SIG-M5 (cell line): ENCODE measurements around the gene HUNK.
"Not testable (repeated sequence)": the region's sequence is repeated elsewhere in the genome, so short reads cannot be mapped to it uniquely, and the experiment has no call there.

Source experiments
- DNase-seq: peaks from one replicate; lab custom pipeline; 2025; lab: John Stamatoyannopoulos, UW

HUNK gene

DNA sequence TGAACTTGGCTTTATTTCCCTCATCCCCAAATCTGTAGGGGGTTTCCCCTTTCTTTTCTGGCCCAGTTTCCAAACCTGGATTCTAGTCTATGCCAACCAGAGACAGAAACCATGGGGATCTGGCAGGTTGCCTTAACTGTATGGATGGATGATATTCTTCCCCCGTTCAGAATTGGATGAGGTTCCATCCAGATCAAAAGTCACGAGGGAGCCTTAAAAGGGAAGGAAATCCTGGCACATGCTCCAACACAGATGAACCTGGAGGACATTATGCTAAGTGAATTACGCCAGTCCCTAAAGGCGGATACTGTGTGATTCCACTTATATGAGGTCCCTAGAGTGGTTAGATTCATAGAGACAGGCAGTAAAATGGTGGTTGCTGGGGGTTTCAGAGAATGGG lies 124.4 kb downstream of the HUNK start:
- DNase-seq = no peak

DNA sequence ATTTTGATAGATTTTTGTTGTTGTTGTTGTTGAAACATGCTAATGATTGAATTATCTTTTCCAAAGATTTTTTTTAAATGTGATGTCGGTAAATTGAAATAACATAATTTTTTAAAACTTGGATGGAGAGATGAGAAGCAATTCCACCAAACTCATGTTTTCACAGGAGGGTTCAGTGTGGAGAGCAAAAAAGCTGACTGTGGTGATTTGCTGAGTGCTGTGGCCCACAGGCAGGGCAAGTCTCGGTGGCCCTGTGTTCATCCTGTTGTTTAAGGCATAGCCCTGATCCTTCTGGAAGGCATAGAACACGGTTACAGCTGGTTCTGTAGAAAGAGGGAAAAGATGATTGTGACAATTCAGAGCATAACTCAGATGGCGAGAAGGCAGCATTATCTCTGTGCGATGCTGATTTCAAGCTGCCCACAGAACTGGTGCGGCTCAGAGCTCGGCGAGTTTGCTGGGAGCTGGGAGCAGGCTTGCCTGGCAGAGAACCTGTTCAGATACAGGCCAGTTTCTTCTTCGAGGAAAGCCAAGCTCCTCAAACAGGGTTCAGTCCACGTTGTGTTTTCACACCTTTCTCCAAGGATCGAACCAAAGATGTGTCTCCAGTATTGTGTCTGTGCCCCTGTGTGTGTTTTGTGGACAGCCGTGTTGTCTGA lies 127.1 kb downstream of the HUNK start:
- DNase-seq = no peak

DNA sequence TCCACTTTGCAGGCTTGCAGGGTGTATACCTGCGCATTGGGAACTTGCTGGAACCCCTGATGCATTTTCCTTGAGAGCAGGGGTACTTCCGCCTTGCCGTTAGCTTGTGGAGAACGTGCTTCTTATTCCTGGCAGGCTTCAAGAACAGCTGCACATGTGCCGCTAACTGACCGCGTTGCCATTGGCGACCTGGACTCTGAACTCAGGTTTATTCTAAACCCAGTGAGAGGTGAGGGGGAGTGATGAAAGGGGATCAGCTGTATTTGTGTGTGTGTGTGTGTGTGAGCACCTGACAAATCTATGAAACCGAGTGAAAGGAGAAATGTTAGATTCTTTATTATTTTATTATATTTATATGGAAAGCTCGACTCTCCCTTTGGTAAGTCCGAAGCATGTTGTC lies 128.6 kb downstream of the HUNK start:
- no peak for DNase-seq

DNA sequence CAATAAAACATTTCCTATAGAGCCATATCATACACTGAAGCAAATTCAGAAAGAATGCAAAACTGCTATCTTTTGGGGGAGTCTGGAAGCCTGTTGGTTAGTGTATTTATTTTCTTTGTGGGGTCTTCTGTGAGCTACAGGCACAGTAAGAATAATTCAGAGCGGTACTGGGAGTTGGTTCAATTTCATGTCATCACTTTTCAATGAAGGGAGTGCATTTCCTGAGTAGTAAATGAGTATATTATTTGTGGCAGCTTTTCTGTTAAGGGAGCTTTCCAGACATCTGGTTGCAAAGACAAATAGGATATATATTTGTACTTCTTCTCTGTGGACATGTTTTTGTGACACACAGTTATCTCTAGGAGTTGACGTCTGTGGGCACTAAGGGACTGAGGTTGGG lies 130.6 kb downstream of the HUNK start:
- DNase-seq = no peak

DNA sequence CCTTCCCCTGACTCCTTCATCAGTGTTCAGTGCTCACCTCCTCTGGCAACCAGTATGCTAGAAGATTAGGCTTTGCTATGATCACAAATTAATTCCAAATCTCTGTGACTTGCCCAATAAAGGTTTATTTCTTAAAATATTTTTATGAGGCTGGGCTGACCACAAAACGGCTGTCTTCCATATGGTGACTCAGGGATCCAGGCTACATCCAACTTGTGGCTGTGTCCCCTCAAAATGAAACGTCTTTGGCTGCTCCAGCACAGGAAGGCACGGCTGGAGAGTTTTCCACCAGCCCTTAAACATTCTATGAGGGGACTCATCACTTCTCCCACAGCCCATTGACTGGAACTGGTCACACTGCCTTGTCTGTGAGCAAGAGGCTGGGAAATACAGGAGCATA lies 131.5 kb downstream of the HUNK start:
- DNase-seq = no peak

DNA sequence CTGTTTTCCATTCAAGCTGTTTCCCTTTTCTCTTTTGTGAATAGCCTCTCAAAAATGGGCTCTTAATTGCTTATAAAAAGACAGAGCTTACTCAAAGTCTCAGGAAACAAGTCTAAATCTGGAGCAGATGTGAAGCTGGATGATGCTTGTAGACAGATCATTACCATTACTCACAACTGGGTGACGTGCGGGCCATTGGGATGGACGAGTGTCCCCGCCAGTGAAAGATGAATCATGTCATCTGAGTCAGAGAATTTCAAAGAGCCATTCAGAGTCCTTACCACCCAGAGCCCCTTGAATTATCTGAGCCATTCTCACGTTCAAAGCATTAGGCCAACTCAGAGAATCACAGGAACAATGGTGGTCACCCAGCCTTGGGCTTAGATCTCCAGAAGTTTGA lies 134.6 kb downstream of the HUNK start:
- DNase-seq = no peak

DNA sequence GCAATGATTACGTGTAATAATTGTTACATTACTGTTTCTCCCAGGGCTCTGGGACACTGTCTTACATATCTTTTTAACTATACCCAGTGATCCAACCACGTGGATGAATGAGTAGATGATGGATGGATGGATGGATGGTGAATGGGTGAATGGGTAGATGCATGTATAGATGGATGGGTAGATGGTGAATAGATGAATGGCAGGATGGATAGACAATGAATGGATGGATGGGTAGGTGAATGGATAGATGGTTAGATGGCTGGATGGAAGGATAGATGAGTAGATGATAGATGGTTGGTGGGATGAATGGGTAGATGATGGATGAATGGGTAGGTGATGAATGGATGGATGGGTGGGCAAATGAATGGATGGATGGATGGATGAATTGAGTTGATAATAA lies 135.9 kb downstream of the HUNK start:
- no peak for DNase-seq

DNA sequence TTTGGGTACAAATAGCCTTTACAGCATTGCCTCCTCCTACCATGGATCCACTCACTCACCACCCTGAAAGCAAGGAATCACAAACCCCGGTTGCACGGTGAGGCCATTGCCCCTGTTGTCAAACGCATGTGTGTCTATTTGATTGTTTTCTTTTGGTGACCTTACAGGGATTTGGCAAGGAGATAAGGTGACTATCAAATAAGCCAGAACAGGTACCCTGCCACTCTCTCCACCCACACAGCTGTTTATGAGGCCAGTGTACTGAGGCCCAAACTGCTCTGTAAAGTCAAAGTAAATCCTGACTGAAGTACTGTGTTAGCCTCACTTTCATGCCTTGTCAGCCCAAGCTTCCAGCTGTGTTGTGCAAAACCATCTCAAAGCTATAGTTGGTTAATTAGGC lies 136.4 kb downstream of the HUNK start:
- DNase-seq = no peak

DNA sequence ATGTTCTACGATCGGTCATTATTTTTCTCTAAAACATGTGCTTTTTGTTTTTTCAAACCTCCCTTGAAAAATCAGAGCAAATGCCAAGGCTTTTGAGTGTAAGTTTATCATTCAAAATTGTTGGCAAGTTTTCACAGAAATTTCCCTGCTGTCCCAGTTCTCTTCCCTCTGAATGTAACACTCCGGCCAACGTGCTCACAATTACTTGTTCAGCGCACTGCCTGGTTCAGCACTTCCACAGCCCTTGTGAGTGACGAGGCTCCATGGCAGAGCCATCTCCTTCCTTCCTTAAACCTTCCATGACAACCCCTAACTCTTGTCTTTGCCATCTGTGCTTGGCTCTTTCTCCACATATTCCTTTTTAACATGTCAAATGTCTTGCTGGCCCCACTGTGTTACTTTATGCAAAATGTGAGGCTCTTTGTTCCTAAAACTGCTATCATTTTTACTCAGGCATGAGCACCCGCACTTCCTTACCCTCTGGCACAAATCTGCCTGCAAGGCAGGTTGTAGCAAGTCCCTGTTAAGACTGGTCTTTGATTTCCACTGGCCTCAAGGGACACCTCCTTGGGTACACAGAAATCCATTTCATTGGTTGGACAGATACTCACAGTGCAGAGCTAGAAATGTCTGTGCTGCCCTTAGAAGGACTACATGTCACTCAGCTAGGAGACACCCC lies 142.8 kb downstream of the HUNK start:
- DNase-seq = no peak

DNA sequence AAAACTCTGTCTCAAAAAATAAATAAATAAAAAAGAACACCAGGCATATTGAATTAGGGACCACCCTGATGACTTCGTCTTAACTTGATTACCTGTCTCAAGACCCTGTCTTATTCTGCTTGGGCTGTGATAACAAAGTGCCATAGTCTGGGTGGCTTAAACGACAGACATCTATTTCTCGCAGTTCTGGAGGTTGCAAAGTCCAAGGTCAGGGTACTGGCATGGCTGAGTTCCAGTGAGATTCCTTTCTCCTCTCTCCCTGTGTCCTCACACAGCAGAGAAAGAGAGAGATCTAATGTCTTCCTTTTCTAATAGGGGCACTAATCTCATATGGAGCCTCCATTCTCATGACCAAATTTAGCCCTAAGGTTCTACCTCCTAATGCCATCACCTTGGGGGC lies 145.6 kb downstream of the HUNK start:
- DNase-seq = no peak

DNA sequence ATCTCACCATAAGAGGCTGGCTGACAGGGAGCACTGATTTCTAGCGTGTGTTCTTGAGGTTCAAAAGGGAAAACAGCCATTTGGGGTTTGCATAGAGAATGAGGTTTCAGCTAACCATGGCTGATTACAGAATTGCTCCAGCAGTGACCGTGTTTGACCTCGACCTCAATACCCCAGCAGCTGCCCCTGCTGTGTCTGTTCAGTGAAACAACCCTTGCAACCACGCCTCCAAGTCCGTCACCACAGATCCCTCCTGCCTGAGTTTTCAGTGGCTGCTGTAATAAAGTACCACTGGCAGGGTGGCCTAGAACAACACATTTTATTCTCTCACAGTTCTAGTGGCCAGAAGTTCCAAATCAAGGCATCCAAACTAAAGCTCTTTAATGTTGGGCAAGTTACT lies 147.7 kb downstream of the HUNK start:
- DNase-seq = no peak

DNA sequence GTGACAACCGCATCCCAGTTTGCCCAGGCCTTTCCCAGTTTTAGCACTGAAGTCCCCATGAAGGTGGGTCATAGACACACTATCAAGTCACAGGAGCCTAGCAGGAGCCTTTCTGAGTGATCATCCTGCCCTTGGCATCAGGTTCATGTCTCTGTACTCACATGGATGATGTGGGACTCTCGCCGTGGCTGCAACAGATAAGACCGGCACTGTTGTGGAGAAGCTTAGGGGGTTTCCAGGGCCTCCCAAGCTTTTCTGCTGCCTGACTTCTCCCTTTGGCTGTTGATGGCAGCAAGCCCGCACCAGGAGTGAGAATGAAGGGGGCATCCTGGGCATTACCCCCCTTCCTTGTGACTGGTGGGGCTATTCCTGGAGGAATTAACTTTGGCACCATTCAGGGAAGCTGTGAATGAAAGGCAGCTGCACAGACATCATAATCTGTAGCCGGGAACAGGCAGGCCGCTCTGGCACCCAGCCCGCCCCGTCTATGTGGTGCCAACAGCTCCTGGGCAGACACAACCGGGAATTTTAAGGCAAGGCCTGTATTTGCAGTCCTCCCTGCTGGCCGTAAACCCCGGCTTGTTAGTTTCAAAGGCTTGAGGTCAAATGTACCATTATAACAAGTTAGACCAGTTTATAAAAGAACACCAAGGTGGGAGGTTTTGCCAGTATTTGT lies 148.6 kb downstream of the HUNK start:
- DNase-seq = no peak

DNA sequence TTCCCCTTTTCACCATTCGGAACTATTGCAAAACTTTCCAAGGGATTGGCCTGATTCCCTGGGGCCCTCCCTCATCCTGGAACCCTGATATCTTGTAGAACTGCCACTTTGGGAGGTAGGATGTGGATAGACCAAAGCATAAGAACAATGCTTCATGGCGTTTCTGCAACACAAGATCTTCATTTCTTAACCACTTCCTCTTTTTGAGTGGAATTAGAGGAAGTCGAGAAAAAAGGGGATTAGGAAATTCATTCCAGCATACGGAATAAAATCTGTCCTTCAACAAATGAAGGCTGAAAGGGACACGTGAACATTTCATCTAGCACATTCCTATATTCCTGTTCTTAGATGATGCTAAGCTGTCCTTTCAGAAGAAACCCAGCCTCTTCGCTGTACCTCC lies 149.3 kb downstream of the HUNK start:
- peak; percentile 31 for DNase-seq

DNA sequence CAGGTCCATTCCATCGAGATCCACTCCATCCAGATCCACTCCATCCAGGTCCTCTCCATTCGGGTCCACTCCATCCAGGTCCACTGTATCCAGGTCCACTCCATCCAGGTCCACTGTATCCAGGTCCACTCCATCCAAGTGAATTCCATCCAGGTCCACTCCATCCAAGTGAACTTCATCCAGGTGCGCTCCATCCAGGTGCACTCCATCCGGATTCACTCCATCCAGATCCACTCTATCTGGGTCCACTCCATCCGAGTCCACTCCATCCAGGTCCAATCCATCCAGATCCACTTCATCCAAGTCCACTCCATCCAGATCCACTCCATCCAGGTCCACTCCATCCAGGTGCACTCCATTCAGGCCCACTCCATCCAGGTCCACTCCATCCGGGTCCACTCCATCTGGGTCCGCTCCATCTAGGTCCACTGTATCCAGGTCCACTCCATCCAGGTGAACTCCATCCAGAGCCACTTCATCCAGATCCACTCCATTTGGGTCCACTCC lies 157.4 kb downstream of the HUNK start:
- DNase-seq = no peak

DNA sequence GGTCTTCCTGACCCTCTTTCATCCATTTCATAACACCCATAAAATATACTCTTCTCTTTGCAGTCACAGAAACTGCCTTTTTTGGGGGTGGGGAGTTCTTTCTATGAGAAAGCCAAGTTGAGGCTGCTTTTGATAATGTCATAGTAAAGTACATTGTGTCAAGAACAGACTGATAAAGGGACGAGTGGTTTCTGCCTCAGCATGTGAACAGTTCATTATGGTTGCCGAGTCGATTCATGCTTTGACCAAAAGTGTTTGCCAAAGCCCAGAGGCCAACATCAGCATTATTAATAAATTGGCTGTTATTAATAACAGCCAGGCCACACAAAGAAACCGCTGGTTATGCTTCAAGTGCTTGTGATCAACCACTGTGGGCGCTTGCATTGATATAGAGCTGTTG lies 162.0 kb downstream of the HUNK start:
- no peak for DNase-seq

DNA sequence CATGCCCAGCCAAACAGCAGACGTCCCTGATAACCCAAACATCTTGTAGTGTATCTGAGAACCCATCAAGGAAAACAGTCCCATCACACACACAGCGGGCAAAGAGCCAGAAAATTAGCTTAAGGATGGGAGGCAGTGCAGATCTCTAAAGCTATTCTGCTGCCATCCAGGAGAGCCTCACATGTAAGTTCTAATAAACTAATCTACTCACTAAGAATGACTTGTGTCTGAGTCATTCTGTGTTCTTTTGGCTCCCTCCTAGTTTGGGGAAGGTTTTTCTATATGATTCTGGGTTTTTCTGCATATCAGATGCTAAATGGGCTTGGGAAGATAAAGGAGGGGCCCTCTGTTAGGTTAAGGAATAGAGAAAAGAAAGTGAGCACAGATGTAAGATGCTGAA lies 162.8 kb downstream of the HUNK start:
- no peak for DNase-seq

DNA sequence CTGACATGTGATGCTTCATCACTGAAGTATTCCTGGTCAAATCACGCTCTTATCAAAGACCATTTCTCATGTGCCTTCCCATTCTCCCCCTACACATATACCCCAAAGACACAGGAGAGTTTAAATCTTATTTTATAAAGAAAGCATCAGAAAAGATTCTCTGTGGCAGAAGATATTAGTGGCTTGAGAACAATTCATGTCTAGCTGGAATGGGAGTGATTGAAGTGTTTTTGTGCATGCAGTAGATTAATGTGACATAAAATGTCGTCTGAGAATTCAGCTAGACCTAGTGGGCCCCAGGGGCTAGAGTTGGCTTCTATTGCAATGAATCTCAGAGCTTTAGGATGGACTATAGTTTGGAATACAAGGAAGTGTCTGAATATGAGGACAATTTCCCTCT lies 163.9 kb downstream of the HUNK start:
- no peak for DNase-seq

DNA sequence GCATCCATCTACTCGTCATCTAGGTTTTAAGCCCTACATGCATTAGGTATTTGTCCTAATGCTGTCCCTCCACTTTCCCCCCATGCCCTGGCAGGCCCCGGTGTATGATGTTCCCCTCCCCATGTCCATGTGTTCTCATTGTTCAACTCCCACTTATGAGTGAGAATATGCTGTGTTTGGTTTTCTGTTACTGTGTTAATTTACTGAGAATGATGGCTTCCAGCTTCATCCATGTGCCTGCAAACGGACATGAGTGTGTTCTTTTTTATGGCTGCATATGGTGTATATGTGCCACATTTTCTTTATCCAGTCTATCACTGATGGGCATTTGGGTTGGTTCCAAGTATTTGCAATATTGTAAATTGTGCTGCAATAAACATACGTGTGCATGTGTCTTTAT lies 165.9 kb downstream of the HUNK start:
- DNase-seq = not testable (repeated sequence)

DNA sequence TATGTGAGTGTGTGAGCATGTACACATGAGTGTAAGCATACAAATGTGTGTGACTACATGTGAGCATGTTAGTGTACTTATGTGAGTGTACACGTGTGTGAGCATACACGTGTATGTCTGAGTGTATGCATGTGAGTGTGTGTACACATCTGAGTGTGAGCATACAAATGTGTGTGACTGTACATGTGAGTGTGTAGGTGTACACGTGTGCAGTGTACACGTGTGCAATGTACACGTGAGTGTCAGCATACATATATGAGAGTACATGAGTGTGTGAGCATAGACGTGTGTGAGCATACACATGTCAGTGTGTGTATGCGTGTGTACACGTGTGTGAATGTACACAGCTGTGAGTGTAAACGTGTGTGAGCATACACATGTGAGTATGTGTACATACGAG lies 170.6 kb downstream of the HUNK start:
- no peak for DNase-seq

DNA sequence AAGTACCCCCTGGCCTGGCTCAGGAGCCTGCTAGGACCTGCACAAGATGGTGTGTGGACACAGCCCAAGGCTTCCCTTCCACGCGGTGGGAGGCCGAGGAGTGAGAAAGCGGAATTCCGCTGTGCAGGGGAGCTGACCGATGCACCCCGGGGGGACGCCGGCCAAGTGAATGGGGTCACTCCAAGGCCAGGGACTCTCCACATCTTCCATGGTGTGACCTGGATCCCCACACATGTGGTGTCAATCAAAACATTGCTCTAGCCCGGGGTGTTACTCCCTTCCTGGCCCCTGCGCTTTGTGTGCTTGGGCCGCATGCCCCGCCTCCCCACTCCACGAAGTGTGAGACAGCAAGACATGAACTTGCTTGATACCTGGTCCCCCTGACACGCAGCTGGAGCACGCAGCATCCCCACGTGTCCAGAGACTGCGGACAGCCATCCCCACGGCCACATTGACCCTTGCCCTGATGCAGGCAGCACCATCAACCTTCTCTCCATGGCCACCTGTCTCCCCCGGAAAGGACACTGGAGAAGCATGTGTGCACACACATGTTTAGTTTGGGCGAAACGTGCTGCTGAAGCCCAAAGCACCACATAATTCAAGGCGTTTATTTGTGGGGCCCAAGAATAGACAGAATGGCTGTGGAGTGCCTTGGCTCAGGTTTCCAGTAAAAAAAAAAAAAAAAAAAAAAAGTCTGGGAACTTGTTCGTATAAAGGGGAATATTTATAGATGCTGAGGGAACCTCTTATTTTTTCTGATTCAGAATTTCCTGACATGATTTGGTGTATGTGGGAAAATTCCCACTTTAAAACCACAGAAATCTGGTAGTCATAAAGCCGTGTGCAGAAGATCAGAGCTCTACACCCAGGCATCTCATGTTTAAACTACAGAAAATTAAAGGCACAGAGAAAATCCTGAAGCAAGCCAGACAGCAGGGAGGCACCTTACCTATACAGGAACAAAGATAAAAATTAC lies 171.7 kb downstream of the HUNK start:
- DNase-seq = no peak

DNA sequence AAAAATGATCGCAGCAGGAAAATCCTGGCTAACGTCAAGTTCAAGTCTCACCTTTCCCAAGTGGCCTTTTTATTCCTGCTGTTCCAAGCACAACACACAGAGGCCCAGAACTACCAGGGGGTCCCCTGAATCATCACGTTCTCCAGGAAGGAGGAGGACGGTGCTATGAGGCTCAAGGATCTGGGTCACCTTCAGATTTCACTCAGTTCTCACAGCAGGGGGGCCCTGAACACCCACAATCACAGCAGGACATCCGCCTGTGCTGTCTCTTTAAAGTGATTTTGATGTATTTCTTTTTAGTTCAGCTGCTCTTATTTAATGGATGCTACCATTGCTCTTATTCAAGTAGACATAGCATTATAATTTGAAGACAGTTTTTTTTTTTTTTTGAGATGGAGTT lies 173.4 kb downstream of the HUNK start:
- DNase-seq = no peak

DNA sequence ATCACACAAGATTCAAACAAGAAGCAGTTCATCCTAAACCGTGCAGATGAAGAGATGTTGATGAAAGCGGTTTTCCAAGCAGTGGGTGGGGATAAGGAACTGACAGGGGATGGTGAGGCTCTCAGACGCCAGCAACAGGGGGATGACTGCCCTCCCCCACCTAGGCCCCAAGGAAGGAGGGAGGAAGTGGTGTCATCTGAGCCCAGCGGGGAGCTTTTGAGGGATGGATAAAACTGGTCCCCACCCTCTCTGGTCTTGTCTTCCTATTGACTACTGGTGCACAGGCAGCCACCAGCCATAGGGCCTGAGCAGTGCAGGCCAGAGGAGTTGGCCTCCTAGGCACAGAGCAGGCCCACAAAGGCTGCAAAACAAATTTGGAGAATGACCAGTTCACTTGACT lies 175.5 kb downstream of the HUNK start:
- DNase-seq = no peak
